ENCODE measurements around the gene ST8SIA1. TPM values are rescaled to one million over a fixed set of nuclear protein-coding genes. Genes with fewer than 3 reads are reported as not detected.

The ST8SIA1 gene
- total RNA-seq, 3 donors from 2014 or later: 2.6 to 11.1 (median 10.4) TPM

DNA sequence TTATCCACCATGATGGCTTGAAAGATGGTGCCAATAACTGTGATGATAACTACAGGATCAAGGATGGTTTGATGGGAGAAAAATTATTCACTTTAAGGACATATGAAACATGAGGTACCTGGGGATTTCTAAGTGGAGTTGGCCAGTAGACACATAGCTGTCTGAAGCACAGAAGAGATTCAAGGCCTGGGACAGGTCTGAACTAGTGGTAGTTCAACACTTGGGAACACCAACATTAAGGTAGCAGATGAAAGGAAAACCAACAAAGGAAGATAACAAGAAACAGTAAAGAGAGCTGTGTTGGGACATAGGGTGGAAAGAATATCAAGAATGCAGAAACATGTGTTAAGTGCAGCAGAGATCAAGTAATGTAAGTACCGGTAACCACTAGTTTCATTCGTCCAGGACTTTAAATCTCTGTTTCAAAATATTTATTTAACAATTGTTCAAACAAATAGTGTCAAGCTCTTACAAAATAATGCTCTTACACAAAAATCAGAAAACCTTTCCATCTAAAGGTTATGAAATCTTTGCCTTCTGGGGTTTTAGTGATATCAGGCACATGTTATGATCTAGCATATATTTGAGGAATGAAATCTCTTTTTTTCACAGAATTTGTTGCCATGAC, 104.7 kb downstream of the ST8SIA1 start:
- H3K36me3 ChIP-seq: no peaks in the 10 kb centered on the region
- H3K27me3 ChIP-seq: no peaks in the 10 kb centered on the region
- no peak overlapping the region for H3K27ac ChIP-seq
- H3K9me3 ChIP-seq: no peaks in the 10 kb centered on the region
- intact Hi-C loops (cut with DNase I; ENCODE audit: low total_unique reads): no loop called here
- DNase-seq (ENCODE audit: low spot score in 2 of 2): no peak
- no peak overlapping the region for H3K4me3 ChIP-seq
- no peak for TF ChIP-seq POLR2A (IDR thresholded peaks at IDR 0.05)
- no peaks in the 10 kb centered on the region for H3K4me1 ChIP-seq

GRCh38 chr12:22228022-22228875, 106.3 kb downstream of the ST8SIA1 start:
- Histone ChIP-seq H3K4me3 (no peak overlapping the region), H3K4me1 (no peaks in the 10 kb centered on the region), H3K9me3 (no peaks in the 10 kb centered on the region), H3K27ac (no peak overlapping the region), H3K27me3 (no peaks in the 10 kb centered on the region), H3K36me3 (no peaks in the 10 kb centered on the region)
- intact Hi-C loops (cut with DNase I; ENCODE audit: low total_unique reads): no loop called here
- DNase-seq (ENCODE audit: low spot score in 2 of 2): no peak
- TF ChIP-seq CTCF (IDR thresholded peaks at IDR 0.05) (no peak), POLR2AphosphoS5 (IDR thresholded peaks at IDR 0.05) (no peak), POLR2A (IDR thresholded peaks at IDR 0.05) (no peak)

DNA sequence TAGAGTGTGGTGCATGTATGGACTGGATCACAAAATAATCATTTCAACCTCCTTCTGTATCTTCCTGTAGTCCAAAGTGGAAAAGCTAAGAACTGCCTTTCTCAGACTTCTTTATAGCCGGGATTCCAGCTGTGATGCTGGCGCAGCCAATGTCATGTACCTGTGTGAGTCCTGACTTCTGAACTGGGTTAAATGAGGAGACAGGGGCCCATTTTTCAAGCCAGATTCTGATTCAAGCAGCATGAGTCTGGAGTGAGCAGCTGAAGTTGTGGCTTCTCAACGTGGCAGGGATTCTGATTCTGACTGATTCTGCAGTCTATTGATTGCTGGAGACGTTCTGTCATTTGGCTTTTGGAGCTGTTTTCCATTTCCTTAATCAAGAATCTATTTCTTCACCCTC, 111.2 kb downstream of the ST8SIA1 start:
- H3K36me3 ChIP-seq: no peaks in the 10 kb centered on the region
- no peak overlapping the region for H3K27ac ChIP-seq
- intact Hi-C loops (cut with DNase I; ENCODE audit: low total_unique reads): no loop called here
- TF ChIP-seq CTCF (IDR thresholded peaks at IDR 0.05) (no peak), POLR2AphosphoS5 (IDR thresholded peaks at IDR 0.05) (no peak), POLR2A (IDR thresholded peaks at IDR 0.05) (no peak)
- no peak overlapping the region for H3K4me3 ChIP-seq
- H3K4me1 ChIP-seq: no peaks in the 10 kb centered on the region
- H3K27me3 ChIP-seq: no peaks in the 10 kb centered on the region
- H3K9me3 ChIP-seq: no peaks in the 10 kb centered on the region
- DNase-seq (ENCODE audit: low spot score in 2 of 2): no peak

- TF ChIP-seq POLR2AphosphoS5 (IDR thresholded peaks at IDR 0.05) (no peak), CTCF (IDR thresholded peaks at IDR 0.05) (no peak), POLR2A (IDR thresholded peaks at IDR 0.05) (no peak)
- no peaks in the 10 kb centered on the region for H3K4me1 ChIP-seq
- no peak overlapping the region for H3K27ac ChIP-seq
- no peaks in the 10 kb centered on the region for H3K36me3 ChIP-seq
- no peak for DNase-seq (ENCODE audit: low spot score in 2 of 2)
- intact Hi-C loops (cut with DNase I; ENCODE audit: low total_unique reads): no loop called here
- no peaks in the 10 kb centered on the region for H3K9me3 ChIP-seq
- no peak overlapping the region for H3K4me3 ChIP-seq
- H3K27me3 ChIP-seq: no peaks in the 10 kb centered on the region
These were observed 117.0 kb downstream of the ST8SIA1 start for GRCh38 chr12:22217556-22217955.

- Histone ChIP-seq H3K27me3 (no peaks in the 10 kb centered on the region), H3K4me3 (no peak overlapping the region), H3K9me3 (no peaks in the 10 kb centered on the region), H3K36me3 (no peaks in the 10 kb centered on the region), H3K4me1 (no peaks in the 10 kb centered on the region), H3K27ac (no peak overlapping the region)
- DNase-seq (ENCODE audit: low spot score in 2 of 2): no peak
- TF ChIP-seq CTCF (IDR thresholded peaks at IDR 0.05): no peak
- no peak for TF ChIP-seq POLR2AphosphoS5 (IDR thresholded peaks at IDR 0.05)
- no peak for TF ChIP-seq POLR2A (IDR thresholded peaks at IDR 0.05)
- intact Hi-C loops (cut with DNase I; ENCODE audit: low total_unique reads): no loop called here
These were observed 118.8 kb downstream of the ST8SIA1 start for GRCh38 chr12:22215467-22216253.

Data from breast epithelium (tissue), 4 donors.